ENCODE data around the gene ANKFN1.

Gene ANKFN1

DNA sequence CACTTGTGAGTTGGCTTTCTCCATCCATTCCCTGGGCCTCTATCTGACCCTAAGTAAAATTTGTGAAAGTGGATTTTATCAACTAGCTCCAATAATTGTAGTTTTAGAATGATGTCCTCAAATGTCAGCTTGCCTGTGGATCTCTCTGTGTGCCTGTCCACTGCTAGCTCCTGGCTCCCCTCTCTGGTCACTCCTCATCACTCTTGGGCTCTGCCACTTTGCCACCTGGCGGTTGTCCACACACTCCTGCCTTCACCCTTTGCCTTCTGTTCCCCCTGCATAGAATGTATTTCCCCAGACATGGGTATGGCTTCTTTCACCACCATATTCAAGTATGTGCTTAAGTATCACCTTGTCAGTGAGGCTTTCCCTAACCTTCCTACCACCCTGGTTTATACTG, 19.8 kb downstream of the ANKFN1 start:
- Histone ChIP-seq H3K9me3 (ENCODE audit: insufficient read depth, low read length) (no peaks in the 10 kb centered on the region), H4K20me1 (ENCODE audit: low read depth, low read length) (no peaks in the 10 kb centered on the region), H3F3A (ENCODE audit: insufficient read depth) (no peaks in the 10 kb centered on the region), H2AFZ (ENCODE audit: low read depth, low read length, severe bottlenecking) (no peak overlapping the region), H3K36me3 (ENCODE audit: low read length) (no peaks in the 10 kb centered on the region), H3K4me3 (ENCODE audit: insufficient read depth, low read length, poor library complexity, severe bottlenecking) (no peak overlapping the region), H3K9ac (ENCODE audit: low read length) (no peak overlapping the region), H3K27ac (ENCODE audit: low read depth, low read length) (no peak overlapping the region), H3K79me2 (ENCODE audit: insufficient read depth, low read length) (no peaks in the 10 kb centered on the region), H3K9me2 (replicated peaks; ENCODE audit: insufficient read depth, low read length) (no peaks in the 10 kb centered on the region), H3K4me2 (ENCODE audit: low read depth, low read length, poor library complexity, severe bottlenecking) (no peak overlapping the region), H3K27me3 (ENCODE audit: low read length) (no peaks in the 10 kb centered on the region)
- TF ChIP-seq EZH2phosphoT487 (conservative IDR thresholded peaks at IDR 0.05; ENCODE audit: low read length), result no peak
- TF ChIP-seq, protein P1, sequence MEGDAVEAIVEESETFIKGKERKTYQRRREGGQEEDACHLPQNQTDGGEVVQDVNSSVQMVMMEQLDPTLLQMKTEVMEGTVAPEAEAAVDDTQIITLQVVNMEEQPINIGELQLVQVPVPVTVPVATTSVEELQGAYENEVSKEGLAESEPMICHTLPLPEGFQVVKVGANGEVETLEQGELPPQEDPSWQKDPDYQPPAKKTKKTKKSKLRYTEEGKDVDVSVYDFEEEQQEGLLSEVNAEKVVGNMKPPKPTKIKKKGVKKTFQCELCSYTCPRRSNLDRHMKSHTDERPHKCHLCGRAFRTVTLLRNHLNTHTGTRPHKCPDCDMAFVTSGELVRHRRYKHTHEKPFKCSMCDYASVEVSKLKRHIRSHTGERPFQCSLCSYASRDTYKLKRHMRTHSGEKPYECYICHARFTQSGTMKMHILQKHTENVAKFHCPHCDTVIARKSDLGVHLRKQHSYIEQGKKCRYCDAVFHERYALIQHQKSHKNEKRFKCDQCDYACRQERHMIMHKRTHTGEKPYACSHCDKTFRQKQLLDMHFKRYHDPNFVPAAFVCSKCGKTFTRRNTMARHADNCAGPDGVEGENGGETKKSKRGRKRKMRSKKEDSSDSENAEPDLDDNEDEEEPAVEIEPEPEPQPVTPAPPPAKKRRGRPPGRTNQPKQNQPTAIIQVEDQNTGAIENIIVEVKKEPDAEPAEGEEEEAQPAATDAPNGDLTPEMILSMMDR (IDR thresholded peaks at IDR 0.05; ENCODE audit: insufficient read depth, low read length, poor library complexity, severe bottlenecking), result no peak

DNA sequence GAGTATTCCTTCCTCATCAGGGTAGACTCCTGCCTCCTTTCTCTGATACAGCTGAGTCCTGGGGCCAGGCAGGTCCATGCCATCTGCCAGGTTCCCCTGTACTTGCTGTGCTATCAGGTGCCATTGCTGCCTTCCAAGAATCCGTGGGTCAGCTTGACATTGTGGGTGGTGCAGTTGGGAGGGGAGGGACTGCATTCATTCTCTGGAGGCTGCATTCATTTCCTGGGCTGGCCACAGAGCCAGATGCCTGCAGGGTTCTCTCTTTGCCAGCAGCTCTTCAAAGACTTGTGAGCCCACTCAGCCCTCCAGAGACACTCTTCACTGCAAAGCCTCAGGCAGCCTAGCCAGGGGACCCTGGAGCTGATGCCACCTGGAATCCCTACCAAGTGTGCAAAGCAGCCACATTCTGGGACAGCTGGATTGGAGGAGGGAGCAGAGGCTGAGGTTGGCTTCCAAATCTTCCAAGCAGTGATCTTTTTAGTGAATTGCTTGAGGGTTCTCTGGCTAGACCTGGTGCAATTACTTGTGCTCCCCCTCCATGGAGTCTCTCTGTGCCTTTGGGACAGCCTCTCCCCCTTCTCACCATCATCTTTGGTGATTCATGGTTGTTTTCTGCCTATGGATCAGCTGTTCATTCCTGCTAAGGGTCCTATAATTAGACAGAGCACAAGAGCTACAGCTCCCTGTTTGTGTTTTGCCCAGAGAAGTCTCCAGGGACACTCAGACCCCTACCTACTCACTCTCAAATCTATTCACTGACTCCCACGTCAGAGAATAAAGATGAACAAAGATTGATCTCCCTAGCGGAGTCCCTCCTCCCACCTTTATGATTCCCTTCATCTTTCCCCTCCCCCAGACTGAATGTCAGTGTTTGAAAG, 20.9 kb downstream of the ANKFN1 start:
- Histone ChIP-seq H4K20me1 (ENCODE audit: low read depth, low read length) (no peaks in the 10 kb centered on the region), H3K4me2 (ENCODE audit: low read depth, low read length, poor library complexity, severe bottlenecking) (no peak overlapping the region), H3K9me3 (ENCODE audit: insufficient read depth, low read length) (no peaks in the 10 kb centered on the region), H3K4me3 (ENCODE audit: insufficient read depth, low read length, poor library complexity, severe bottlenecking) (no peak overlapping the region), H2AFZ (ENCODE audit: low read depth, low read length, severe bottlenecking) (no peak overlapping the region), H3K27me3 (ENCODE audit: low read length) (no peaks in the 10 kb centered on the region), H3K9ac (ENCODE audit: low read length) (no peak overlapping the region), H3K36me3 (ENCODE audit: low read length) (no peaks in the 10 kb centered on the region), H3F3A (ENCODE audit: insufficient read depth) (no peaks in the 10 kb centered on the region), H3K79me2 (ENCODE audit: insufficient read depth, low read length) (no peaks in the 10 kb centered on the region), H3K9me2 (replicated peaks; ENCODE audit: insufficient read depth, low read length) (no peaks in the 10 kb centered on the region), H3K27ac (ENCODE audit: low read depth, low read length) (no peak overlapping the region)
- no peak for TF ChIP-seq EZH2phosphoT487 (conservative IDR thresholded peaks at IDR 0.05; ENCODE audit: low read length)
- TF ChIP-seq, protein P1 (IDR thresholded peaks at IDR 0.05; ENCODE audit: insufficient read depth, low read length, poor library complexity, severe bottlenecking), result no peak

DNA sequence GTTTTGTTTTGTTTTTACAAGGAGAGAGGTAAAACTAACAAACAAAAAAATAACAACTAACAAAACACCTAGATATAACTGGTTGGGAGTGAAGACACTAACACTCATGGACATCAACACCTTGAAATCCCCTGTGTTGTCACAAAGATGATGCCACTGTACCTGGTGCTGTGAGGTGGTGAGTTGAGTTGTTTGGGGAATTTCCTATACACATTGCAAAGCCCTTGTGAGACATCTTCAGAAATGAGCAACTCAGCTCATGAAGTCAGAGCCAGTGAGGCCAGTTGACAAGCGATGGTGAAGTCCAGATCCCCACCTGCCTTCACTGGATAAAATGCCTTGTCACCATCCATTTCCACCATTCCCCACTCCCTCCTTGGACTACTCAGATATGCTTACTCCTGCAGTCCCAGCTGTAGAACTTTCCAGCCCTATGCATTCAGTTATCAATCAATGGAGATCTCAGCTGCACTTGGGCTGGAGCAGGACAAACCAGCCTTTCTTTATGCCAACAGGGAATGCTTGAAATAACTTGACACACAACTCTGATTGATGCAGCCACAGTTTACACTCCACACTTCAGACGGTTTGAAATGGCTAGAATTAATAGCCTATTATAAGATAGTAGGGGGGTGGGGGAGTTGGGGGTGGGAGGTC, 22.2 kb downstream of the ANKFN1 start:
- H2AFZ ChIP-seq (ENCODE audit: low read depth, low read length, severe bottlenecking), result no peak overlapping the region

More for the DNA sequence above, 22.2 kb downstream of the ANKFN1 start:
- TF ChIP-seq EZH2phosphoT487 (conservative IDR thresholded peaks at IDR 0.05; ENCODE audit: low read length), result no peak
- TF ChIP-seq, protein P1 (IDR thresholded peaks at IDR 0.05; ENCODE audit: insufficient read depth, low read length, poor library complexity, severe bottlenecking), result no peak
- Histone ChIP-seq H4K20me1 (ENCODE audit: low read depth, low read length) (no peaks in the 10 kb centered on the region), H3K4me2 (ENCODE audit: low read depth, low read length, poor library complexity, severe bottlenecking) (no peak overlapping the region), H3F3A (ENCODE audit: insufficient read depth) (no peaks in the 10 kb centered on the region), H3K9me3 (ENCODE audit: insufficient read depth, low read length) (no peaks in the 10 kb centered on the region), H3K9me2 (replicated peaks; ENCODE audit: insufficient read depth, low read length) (no peaks in the 10 kb centered on the region), H3K4me3 (ENCODE audit: insufficient read depth, low read length, poor library complexity, severe bottlenecking) (no peak overlapping the region), H3K9ac (ENCODE audit: low read length) (no peak overlapping the region), H3K27me3 (ENCODE audit: low read length) (no peaks in the 10 kb centered on the region), H3K79me2 (ENCODE audit: insufficient read depth, low read length) (no peaks in the 10 kb centered on the region), H3K27ac (ENCODE audit: low read depth, low read length) (no peak overlapping the region), H3K36me3 (ENCODE audit: low read length) (no peaks in the 10 kb centered on the region)

All from SU-DHL-6 (cell line).